Neuronal stem cell (in vitro differentiated cells): ENCODE data around the gene PTPRG.

ENCODE experiments used
- DNase-seq: peaks from one replicate; pipeline ENCODE4 v3.0.0-alpha.2; 2013; ENCODE audit warnings: low spot score
- H2AFZ ChIP-seq: one replicate; pipeline ENCODE4 v1.6.1; 2013; ENCODE audit warnings: mild to moderate bottlenecking, low read length, inconsistent platforms
- H2AK5ac ChIP-seq: 2 replicates; pipeline ENCODE4 v1.6.1; 2013; ENCODE audit warnings: low read depth, mild to moderate bottlenecking, inconsistent platforms, low read length, moderate library complexity, mixed read lengths
- H2BK120ac ChIP-seq: 2 replicates; pipeline ENCODE4 v1.6.1; 2013; ENCODE audit warnings: low read depth, mild to moderate bottlenecking, inconsistent platforms, low read length, moderate library complexity, mixed read lengths
- H2BK12ac ChIP-seq: one replicate; pipeline ENCODE4 v1.6.1; 2013; ENCODE audit warnings: low read length, inconsistent platforms
- H2BK15ac ChIP-seq: 2 replicates; pipeline ENCODE4 v1.6.1; 2013; ENCODE audit warnings: mild to moderate bottlenecking, low read length, inconsistent platforms, mixed read lengths
- H2BK5ac ChIP-seq: one replicate; pipeline ENCODE4 v1.6.1; 2013; ENCODE audit warnings: inconsistent platforms, mild to moderate bottlenecking, low read length, moderate library complexity
- H3K14ac ChIP-seq: one replicate; pipeline ENCODE4 v1.6.1; 2013; ENCODE audit warnings: low read length, inconsistent platforms
- H3K18ac ChIP-seq: 2 replicates; pipeline ENCODE4 v1.6.1; 2013; ENCODE audit warnings: low read length, inconsistent platforms
- H3K23ac ChIP-seq: 2 replicates; pipeline ENCODE4 v1.6.1; 2013; ENCODE audit warnings: low read depth, mild to moderate bottlenecking, mixed read lengths, low read length, inconsistent platforms; ENCODE audit not compliant: poor library complexity
- H3K27ac ChIP-seq: replicated peaks from 3 replicates; pipeline ENCODE4 v1.5.1; 2013; ENCODE audit warnings: low read length, inconsistent platforms
- H3K27me3 ChIP-seq, 3 experiments: 2 replicates each; pipeline ENCODE4 v1.6.1; 2013; ENCODE audit warnings: low read length in 3 of 3, mild to moderate bottlenecking in 2 of 3, inconsistent platforms in 1 of 3, low read depth in 1 of 3, mixed read lengths in 1 of 3, moderate library complexity in 1 of 3; ENCODE audit not compliant: control insufficient read depth in 3 of 3, insufficient read depth in 3 of 3
- H3K36me3 ChIP-seq, 2 donors: replicated peaks in 1 of 2; 2 replicates each; pipeline ENCODE4 v1.6.1; 2013; ENCODE audit warnings: low read length in 2 of 2; ENCODE audit not compliant: control insufficient read depth in 2 of 2, insufficient read depth in 2 of 2
- H3K4ac ChIP-seq: 2 replicates; pipeline ENCODE4 v1.6.1; 2013; ENCODE audit warnings: inconsistent platforms, mild to moderate bottlenecking, low read length, moderate library complexity
- H3K4me1 ChIP-seq, 2 donors: 1 replicate in 1 of 2; 2 replicates in 1 of 2; pipeline ENCODE4 v1.6.1; 2013; ENCODE audit warnings: low read length in 2 of 2, low read depth in 1 of 2; ENCODE audit not compliant: control insufficient read depth in 2 of 2, insufficient read depth in 1 of 2
- H3K4me2 ChIP-seq: one replicate; pipeline ENCODE4 v1.6.1; 2013; ENCODE audit warnings: mild to moderate bottlenecking, low read length, inconsistent platforms; ENCODE audit not compliant: insufficient read depth, poor library complexity, severe bottlenecking
- H3K4me3 ChIP-seq, 2 donors: 2 replicates each; pipeline ENCODE4 v1.5.1; 2013; ENCODE audit warnings: low read length in 2 of 2, mild to moderate bottlenecking in 2 of 2, inconsistent platforms in 1 of 2, moderate library complexity in 1 of 2
- H3K79me1 ChIP-seq: one replicate; pipeline ENCODE4 v1.6.1; 2013; ENCODE audit warnings: low read depth, mild to moderate bottlenecking, inconsistent platforms, low read length, moderate library complexity
- H3K9ac ChIP-seq: one replicate; pipeline ENCODE4 v1.6.1; 2013; ENCODE audit warnings: mild to moderate bottlenecking, low read depth, low read length, inconsistent platforms; ENCODE audit not compliant: poor library complexity
- H3K9me3 ChIP-seq, 2 donors: replicated peaks in 1 of 2; 2 replicates each; pipeline versions ENCODE3 to v1.6.1; 2013; ENCODE audit warnings: low read length in 2 of 2, mild to moderate bottlenecking in 2 of 2, inconsistent platforms in 1 of 2, low read depth in 1 of 2, mixed read lengths in 1 of 2, moderate library complexity in 1 of 2; ENCODE audit not compliant: control insufficient read depth in 2 of 2, insufficient read depth in 1 of 2
- H4K8ac ChIP-seq: one replicate; pipeline ENCODE4 v1.6.1; 2013; ENCODE audit warnings: low read depth, mild to moderate bottlenecking, inconsistent platforms, low read length, moderate library complexity
- H4K91ac ChIP-seq: one replicate; pipeline ENCODE4 v1.6.1; 2013; ENCODE audit warnings: low read length, low read depth, mild to moderate bottlenecking, inconsistent platforms; ENCODE audit not compliant: poor library complexity
- WGBS, 2 donors: extraction: QIAGEN DNeasy Blood & Tissue Kit; methylation state at CpG; one replicate each; pipeline ENCODE4 v1.1.7; 2013; ENCODE audit warnings: missing lambda C conversion rate in 2 of 2, mixed read lengths in 1 of 2; ENCODE audit not compliant: insufficient read length in 2 of 2, insufficient replicate concordance in 1 of 2; ENCODE audit errors: extremely low coverage in 2 of 2; 5-methylcytosine and 5-hydroxymethylcytosine counted together

Gene PTPRG

GRCh38 chr3:61687663-61688306 is 126.4 kb downstream of the PTPRG start:
- no CpG with 5 or more reads among the region's 5 CpGs for WGBS, 2 donors
- H3K23ac ChIP-seq, result no peak overlapping the region
- H3K4me2 ChIP-seq, result peak overlapping the region; percentile 13

GRCh38 chr3:61688307-61688984 is 127.1 kb downstream of the PTPRG start:
- peaks cover 19 to 25% of the 10 kb centered on the region in 2 donors for H3K4me1 ChIP-seq
- no peak overlapping the region for H3K18ac ChIP-seq
- no peaks in the 10 kb centered on the region for H3K9me3 ChIP-seq
- no peak overlapping the region for H2BK5ac ChIP-seq
- H3K14ac ChIP-seq, result no peak overlapping the region
- no CpG with 5 or more reads among the region's 13 CpGs for whole genome bisulfite sequencing, 2 donors
- H2BK12ac ChIP-seq, result no peak overlapping the region
- no peak overlapping the region for H3K9ac ChIP-seq
- H4K91ac ChIP-seq, result no peak overlapping the region
- no peak overlapping the region for H3K27ac ChIP-seq
- no peak overlapping the region for H3K4ac ChIP-seq
- no peak overlapping the region for H3K23ac ChIP-seq
- peak; percentile 60 for DNase-seq
- peak overlapping the region in 1 of 2 donors; percentile 21 for H3K4me3 ChIP-seq
- no peak overlapping the region for H2AK5ac ChIP-seq
- H2BK120ac ChIP-seq, result no peak overlapping the region
- H4K8ac ChIP-seq, result no peak overlapping the region
- H3K36me3 ChIP-seq, result no peaks in the 10 kb centered on the region
- H2AFZ ChIP-seq, result peak overlapping the region; percentile 26
- H3K79me1 ChIP-seq, result peaks cover 2% of the 10 kb centered on the region
- no peaks in the 10 kb centered on the region for H3K27me3 ChIP-seq
- no peak overlapping the region for H2BK15ac ChIP-seq
- H3K4me2 ChIP-seq, result peak overlapping the region; percentile 13

More at GRCh38 chr3:61687663-61688306, 126.4 kb downstream of the PTPRG start:
- no peak overlapping the region for H2BK5ac ChIP-seq
- H3K14ac ChIP-seq, result no peak overlapping the region
- H3K27ac ChIP-seq, result no peak overlapping the region
- H3K9me3 ChIP-seq, result no peaks in the 10 kb centered on the region
- H2BK12ac ChIP-seq, result no peak overlapping the region
- H2AFZ ChIP-seq, result peak overlapping the region; percentile 26
- peak overlapping the region in 1 of 2 donors; percentile 21 for H3K4me3 ChIP-seq
- peaks cover 24 to 29% of the 10 kb centered on the region in 2 donors for H3K4me1 ChIP-seq
- no peak overlapping the region for H2AK5ac ChIP-seq
- no peak overlapping the region for H3K9ac ChIP-seq
- H3K18ac ChIP-seq, result no peak overlapping the region
- H3K79me1 ChIP-seq, result peaks cover 2% of the 10 kb centered on the region
- no peak overlapping the region for H2BK120ac ChIP-seq
- no peak overlapping the region for H3K4ac ChIP-seq
- H4K8ac ChIP-seq, result no peak overlapping the region
- H3K27me3 ChIP-seq, result no peaks in the 10 kb centered on the region
- DNase-seq, result no peak
- no peaks in the 10 kb centered on the region for H3K36me3 ChIP-seq
- H2BK15ac ChIP-seq, result no peak overlapping the region
- H4K91ac ChIP-seq, result no peak overlapping the region

- no peak overlapping the region for H2BK120ac ChIP-seq
- H3K4me1 ChIP-seq, result peaks cover 17 to 23% of the 10 kb centered on the region in 2 donors
- no peak overlapping the region for H3K23ac ChIP-seq
- no peak overlapping the region for H3K14ac ChIP-seq
- no peak overlapping the region for H2BK12ac ChIP-seq
- H3K9me3 ChIP-seq, result no peaks in the 10 kb centered on the region
- H2AK5ac ChIP-seq, result no peak overlapping the region
- no peaks in the 10 kb centered on the region for H3K27me3 ChIP-seq
- H2BK15ac ChIP-seq, result no peak overlapping the region
- no peak overlapping the region for H2AFZ ChIP-seq
- no peak overlapping the region for H3K9ac ChIP-seq
- no peak overlapping the region for H3K18ac ChIP-seq
- no peak overlapping the region for H3K4me2 ChIP-seq
- no peak overlapping the region for H2BK5ac ChIP-seq
- no peaks in the 10 kb centered on the region for H3K36me3 ChIP-seq
- H3K4me3 ChIP-seq, result no peak overlapping the region
- peaks cover 2% of the 10 kb centered on the region for H3K79me1 ChIP-seq
- no peak overlapping the region for H3K27ac ChIP-seq
- H3K4ac ChIP-seq, result no peak overlapping the region
- no peak overlapping the region for H4K91ac ChIP-seq
- no peak overlapping the region for H4K8ac ChIP-seq
- WGBS, 2 donors, result no CpG with 5 or more reads among the region's 5 CpGs
- no peak for DNase-seq
These were observed 128.6 kb downstream of the PTPRG start for GRCh38 chr3:61690016-61690415.

- no peak overlapping the region for H3K4me3 ChIP-seq
- H3K18ac ChIP-seq, result no peak overlapping the region
- H3K27me3 ChIP-seq, result no peaks in the 10 kb centered on the region
- H4K91ac ChIP-seq, result no peak overlapping the region
- H3K4ac ChIP-seq, result no peak overlapping the region
- DNase-seq, result no peak
- H2BK120ac ChIP-seq, result no peak overlapping the region
- peaks cover 2% of the 10 kb centered on the region for H3K79me1 ChIP-seq
- H2AFZ ChIP-seq, result no peak overlapping the region
- H3K9ac ChIP-seq, result no peak overlapping the region
- H3K36me3 ChIP-seq, result no peaks in the 10 kb centered on the region
- no peak overlapping the region for H4K8ac ChIP-seq
- no peak overlapping the region for H3K23ac ChIP-seq
- no peak overlapping the region for H2BK12ac ChIP-seq
- H2AK5ac ChIP-seq, result no peak overlapping the region
- no peak overlapping the region for H3K14ac ChIP-seq
- no CpG with 5 or more reads among the region's 2 CpGs for WGBS, 2 donors
- H2BK5ac ChIP-seq, result no peak overlapping the region
- peaks cover 17% of the 10 kb centered on the region in 2 donors for H3K4me1 ChIP-seq
- no peak overlapping the region for H3K4me2 ChIP-seq
- H3K9me3 ChIP-seq, result no peaks in the 10 kb centered on the region
- no peak overlapping the region for H3K27ac ChIP-seq
- H2BK15ac ChIP-seq, result no peak overlapping the region
These were observed 130.1 kb downstream of the PTPRG start for GRCh38 chr3:61691466-61691865.
